ENCODE measurements around the gene CDH12. TPM values are rescaled to one million over a fixed set of nuclear protein-coding genes. Genes with fewer than 3 reads are reported as not detected.

CDH12 gene
- total and polyA plus RNA-seq, 10 of the 15 experiments (the other 5 are each of a cell fraction or from before 2014, with no cell fraction given), result 0.03 to 0.16 TPM; not detected in 8

GRCh38 chr5:21856987-21857386 lies 996.2 kb downstream of the CDH12 start:
- H4K20me1 ChIP-seq (ENCODE audit: control insufficient read depth, insufficient read depth), result no peaks in the 10 kb centered on the region
- no peak overlapping the region for H3K4me2 ChIP-seq (ENCODE audit: control insufficient read depth, insufficient read depth)
- no peaks in the 10 kb centered on the region for H3K27me3 ChIP-seq (replicated peaks in 1 of 2; ENCODE audit: control insufficient read depth in 2 of 2, insufficient read depth in 2 of 2, low read length in 1 of 2)
- no peaks in the 10 kb centered on the region for H3K79me2 ChIP-seq (ENCODE audit: control insufficient read depth, insufficient read depth, low read length)
- no peak overlapping the region for H3K4me3 ChIP-seq
- ChIA-PET POLR2A (no interaction called here), CTCF (no interaction called here), SMC1A (ENCODE audit: uncharacterized antibody, unreplicated experiment) (no interaction called here), RAD21 (ENCODE audit: unreplicated experiment) (no interaction called here)
- intact Hi-C loops (cut with micrococcal nuclease; ENCODE audit: unreplicated experiment) (no loop called here), in situ Hi-C loops (cut with MboI) (no loop called here)
- no peak for TF ChIP-seq SIN3A (IDR thresholded peaks at IDR 0.05; ENCODE audit: low read depth, low read length)
- TF ChIP-seq NR2F1 (conservative IDR thresholded peaks at IDR 0.05), result no peak
- no peak for TF ChIP-seq SMAD1 (IDR thresholded peaks at IDR 0.05; ENCODE audit: low read depth, partially characterized antibody)
- no peak for TF ChIP-seq MLLT1 (IDR thresholded peaks at IDR 0.05)
- TF ChIP-seq, protein P1, sequence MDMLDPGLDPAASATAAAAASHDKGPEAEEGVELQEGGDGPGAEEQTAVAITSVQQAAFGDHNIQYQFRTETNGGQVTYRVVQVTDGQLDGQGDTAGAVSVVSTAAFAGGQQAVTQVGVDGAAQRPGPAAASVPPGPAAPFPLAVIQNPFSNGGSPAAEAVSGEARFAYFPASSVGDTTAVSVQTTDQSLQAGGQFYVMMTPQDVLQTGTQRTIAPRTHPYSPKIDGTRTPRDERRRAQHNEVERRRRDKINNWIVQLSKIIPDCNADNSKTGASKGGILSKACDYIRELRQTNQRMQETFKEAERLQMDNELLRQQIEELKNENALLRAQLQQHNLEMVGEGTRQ (IDR thresholded peaks at IDR 0.05; ENCODE audit: borderline replicate concordance, low read depth, low read length), result no peak
- TF ChIP-seq, protein P2, sequence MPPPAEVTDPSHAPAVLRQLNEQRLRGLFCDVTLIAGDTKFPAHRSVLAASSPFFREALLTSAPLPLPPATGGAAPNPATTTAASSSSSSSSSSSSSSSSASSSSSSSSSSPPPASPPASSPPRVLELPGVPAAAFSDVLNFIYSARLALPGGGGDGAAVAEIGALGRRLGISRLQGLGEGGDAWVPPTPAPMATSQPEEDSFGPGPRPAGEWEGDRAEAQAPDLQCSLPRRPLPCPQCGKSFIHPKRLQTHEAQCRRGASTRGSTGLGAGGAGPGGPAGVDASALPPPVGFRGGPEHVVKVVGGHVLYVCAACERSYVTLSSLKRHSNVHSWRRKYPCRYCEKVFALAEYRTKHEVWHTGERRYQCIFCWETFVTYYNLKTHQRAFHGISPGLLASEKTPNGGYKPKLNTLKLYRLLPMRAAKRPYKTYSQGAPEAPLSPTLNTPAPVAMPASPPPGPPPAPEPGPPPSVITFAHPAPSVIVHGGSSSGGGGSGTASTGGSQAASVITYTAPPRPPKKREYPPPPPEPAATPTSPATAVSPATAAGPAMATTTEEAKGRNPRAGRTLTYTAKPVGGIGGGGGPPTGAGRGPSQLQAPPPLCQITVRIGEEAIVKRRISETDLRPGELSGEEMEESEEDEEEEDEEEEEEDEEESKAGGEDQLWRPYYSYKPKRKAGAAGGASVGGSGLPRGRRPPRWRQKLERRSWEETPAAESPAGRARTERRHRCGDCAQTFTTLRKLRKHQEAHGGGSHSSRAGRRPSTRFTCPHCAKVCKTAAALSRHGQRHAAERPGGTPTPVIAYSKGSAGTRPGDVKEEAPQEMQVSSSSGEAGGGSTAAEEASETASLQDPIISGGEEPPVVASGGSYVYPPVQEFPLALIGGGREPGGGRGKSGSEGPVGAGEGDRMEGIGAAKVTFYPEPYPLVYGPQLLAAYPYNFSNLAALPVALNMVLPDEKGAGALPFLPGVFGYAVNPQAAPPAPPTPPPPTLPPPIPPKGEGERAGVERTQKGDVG (CRISPR knock-in tag; IDR thresholded peaks at IDR 0.05), result no peak
- TF ChIP-seq FOXK2 (IDR thresholded peaks at IDR 0.05), result no peak
- no peak for TF ChIP-seq BHLHE40 (IDR thresholded peaks at IDR 0.05; ENCODE audit: borderline replicate concordance in 1 of 2, low read depth in 2 of 2, low read length in 1 of 2)
- no peak for TF ChIP-seq TBL1XR1 (IDR thresholded peaks at IDR 0.05; ENCODE audit: low read depth, low read length)
- H2AFZ ChIP-seq (ENCODE audit: control insufficient read depth, low read depth, low read length), result no peak overlapping the region
- H3K4me1 ChIP-seq (ENCODE audit: control insufficient read depth, insufficient read depth, low read length), result no peaks in the 10 kb centered on the region
- H3K27ac ChIP-seq (ENCODE audit: control insufficient read depth, insufficient read depth), result no peak overlapping the region
- DNase-seq (ENCODE audit: low read depth, low spot score) (no peak), ATAC-seq (no peak), FAIRE-seq (no peak)
- H3K36me3 ChIP-seq (ENCODE audit: control insufficient read depth in 2 of 2, insufficient read depth in 2 of 2, low read length in 1 of 2), result no peaks in the 10 kb centered on the region
- no peaks in the 10 kb centered on the region for H3K9me3 ChIP-seq (replicated peaks; ENCODE audit: control insufficient read depth, insufficient read depth, low read length)
- WGBS (ENCODE audit: insufficient coverage, insufficient replicate concordance, low lambda C conversion rate, missing lambda C conversion rate), result 36% methylated on average over 3 of the region's 3 CpGs
- H3K9ac ChIP-seq (ENCODE audit: control insufficient read depth, insufficient read depth, low read length), result no peak overlapping the region
- no TSS peak for BruUV-seq (replicated peaks)

All from GM12878 (cell line).